HG03135 (cell line): ENCODE measurements around the gene CDK1.
A peak's percentile ranks its signal among the peaks of the same experiment; 100 is the strongest.

Experiments
- ATAC-seq: cut with Tn5 transposase; IDR thresholded peaks from one replicate; pipeline ENCODE4 v1.9.1; 2021; ENCODE audit warnings: mild to moderate bottlenecking, moderate library complexity; ENCODE audit not compliant: unreplicated experiment

CDK1 gene

DNA sequence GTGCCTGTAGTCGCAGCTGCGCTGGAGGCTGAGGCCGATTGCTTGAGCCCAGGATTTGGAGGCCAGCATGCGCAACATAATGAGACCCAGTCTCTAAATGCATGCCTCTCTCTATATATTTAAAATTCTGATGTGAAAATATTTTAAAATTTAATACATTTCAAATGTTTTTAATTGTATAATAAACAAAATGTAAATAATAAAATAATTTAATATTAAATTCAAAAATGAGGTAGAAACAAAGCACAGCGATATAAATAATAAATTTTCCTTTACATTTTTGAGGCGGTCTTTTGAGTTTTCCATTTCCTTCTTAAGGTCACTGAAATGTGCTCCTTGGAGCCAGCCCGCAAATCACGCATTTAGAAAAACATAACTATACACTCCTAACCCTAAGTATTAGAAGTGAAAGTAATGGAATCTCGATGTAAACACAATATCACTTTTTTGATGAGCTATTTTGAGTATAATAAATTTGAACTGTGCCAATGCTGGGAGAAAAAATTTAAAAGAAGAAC is 523 bp upstream of the CDK1 start:
- peak; percentile 5 for ATAC-seq

DNA sequence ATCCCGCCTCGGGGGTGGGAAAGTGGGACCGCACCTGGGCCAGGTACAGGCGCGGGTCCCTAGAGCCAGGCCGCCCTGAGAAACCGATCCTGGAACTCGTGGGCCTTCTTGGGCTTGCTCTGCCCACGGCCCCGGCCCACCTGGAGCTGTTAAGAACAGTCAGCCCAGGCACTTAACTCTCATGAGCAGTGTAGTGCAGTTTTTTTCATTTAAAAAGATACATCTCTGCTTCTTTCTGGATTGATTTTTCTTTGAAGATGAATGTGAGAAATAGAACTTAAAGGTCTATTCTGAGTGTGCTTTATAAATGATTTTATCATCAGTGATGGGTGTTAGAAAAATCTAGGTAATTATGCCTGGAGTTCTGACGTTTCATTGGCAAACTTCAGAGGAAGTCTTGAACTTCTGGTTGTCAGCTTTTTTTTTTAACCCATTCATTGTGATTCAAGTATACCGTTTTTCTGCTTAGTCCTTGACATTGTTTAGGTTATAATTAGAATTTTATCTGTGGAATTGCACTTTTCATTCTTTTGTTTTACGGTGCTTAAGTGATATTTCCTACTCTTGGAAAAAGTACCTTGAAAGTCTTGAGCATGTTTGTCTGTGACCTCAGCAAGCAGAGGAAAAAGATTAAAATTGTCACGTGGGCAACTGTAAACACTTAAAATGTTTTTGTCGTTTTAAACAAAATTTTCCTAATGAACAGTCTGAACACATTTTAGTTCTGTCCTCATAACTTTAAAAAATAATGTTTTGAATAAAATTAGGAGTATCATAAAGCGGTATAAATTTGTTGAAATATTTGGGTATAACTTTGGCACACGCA is 906 bp downstream of the CDK1 start:
- ATAC-seq = peak; percentile 31

DNA sequence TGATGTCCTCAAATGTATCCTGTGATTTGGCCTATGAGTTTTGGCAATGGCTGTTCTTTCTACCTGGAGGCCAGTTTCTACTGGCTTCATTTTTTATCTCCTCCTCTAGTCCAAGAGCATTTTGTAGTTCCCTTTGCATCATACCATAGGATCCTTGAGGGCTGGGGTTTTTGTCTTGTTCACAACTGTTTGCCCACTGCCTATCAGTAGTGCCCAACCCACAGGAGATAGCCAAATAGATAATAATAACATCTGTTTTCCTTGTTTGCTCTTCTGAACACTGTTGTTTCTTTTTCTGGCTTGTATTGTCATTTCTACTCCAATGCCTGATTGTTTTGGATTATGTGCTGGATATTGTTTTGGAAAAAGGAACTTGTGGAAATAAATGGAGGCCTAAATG is 3.4 kb downstream of the CDK1 start:
- ATAC-seq = no peak

DNA sequence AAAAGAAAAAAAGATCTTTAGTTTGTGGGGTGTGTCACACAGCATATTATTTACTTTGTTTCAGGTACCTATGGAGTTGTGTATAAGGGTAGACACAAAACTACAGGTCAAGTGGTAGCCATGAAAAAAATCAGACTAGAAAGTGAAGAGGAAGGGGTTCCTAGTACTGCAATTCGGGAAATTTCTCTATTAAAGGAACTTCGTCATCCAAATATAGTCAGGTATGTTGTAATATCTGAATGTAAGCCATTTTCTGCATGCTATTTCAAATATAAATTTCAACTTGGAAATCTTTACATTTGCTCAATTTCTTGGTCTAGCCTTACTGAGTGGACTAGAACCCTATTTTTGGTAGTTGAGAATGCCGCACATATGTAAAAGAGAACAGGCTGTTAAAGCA is 6.4 kb downstream of the CDK1 start:
- no peak for ATAC-seq

DNA sequence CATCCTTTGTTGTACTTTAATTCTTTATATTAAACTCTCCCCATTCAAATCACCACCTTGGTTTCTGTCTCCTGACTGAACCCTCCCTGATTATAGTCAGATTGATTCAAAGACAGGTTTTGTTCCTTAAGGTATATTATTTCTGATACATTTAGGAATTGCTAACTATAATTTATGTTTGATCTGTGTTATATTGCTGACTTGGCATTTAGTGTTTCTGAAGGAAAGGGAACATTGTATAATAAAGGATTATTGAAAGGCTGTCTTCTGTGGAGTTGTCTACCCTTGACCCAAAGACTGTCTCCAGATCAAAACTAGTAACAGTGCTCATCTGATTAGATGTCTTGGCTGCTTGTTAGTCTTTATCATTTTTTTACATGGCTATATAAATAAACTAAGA is 10.3 kb downstream of the CDK1 start:
- ATAC-seq = no peak

DNA sequence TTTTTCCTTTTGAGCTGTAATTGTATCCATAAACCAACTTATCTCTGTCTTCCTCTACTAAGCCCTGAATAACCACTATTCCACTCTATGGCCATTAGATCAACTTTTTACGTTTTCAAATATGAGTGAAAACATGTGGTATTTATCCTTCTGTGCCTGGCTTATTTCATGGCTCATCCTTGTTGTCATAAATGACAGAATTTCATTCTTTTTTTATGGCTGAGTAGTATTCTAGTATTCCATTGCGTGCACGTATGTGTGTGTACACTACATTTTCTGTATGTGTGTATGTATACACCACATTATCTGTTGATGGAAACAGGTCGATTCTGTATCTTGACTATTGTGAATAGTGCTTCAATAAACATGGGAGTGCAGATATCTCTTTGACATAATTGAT is 11.1 kb downstream of the CDK1 start:
- no peak for ATAC-seq

DNA sequence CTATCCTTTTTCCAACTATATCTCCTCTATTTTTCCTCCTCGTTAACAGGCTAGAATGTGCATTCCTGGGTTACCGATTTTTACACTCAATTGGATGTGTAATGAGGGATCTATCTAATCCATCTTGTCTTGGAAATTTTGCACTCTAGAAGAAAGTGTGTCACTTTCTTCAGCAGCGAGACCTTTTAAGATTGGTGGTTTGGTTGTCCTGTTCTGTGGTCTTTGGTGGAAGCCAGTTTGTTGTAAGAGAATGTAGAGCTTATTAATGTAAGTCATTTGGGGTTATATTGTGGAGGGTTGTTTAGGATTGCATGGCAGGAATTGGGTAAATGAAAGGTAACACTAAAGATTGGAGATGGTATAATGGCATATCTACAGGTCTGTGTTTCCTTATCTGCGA is 16.7 kb downstream of the CDK1 start:
- no peak for ATAC-seq

DNA sequence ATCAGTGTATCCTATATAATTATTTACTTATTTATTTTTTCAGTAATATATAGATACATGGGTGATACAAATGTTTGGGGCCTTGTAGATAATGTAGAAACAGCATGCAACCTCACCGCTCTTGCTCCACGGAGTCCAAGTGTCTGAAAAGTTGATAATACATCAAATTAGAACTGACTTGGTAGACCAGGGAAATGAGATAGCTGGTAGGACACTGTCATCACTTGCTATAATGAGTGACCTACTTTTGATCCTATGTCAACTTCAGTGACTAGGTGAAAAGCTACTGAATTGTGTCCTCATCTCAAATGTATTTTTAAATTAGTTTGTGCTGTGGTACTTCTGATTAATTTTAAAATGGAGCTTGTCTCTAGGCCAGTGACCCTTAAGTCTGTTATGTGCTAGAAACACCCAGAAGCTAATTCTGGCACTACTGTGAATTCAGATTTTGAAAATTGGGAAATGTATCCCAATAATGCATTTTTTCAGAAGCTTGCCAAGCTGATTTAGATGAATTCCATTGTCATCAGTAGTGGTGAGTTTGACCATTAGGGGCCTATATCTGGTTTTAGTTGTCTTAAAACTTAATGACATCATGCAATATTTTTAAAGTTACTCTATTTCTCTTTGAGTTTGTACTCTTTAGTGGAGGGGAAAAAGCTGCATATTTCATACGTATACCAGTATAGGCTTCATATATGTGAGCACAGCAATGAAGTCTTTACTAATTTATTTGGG is 17.4 kb downstream of the CDK1 start:
- ATAC-seq = no peak

DNA sequence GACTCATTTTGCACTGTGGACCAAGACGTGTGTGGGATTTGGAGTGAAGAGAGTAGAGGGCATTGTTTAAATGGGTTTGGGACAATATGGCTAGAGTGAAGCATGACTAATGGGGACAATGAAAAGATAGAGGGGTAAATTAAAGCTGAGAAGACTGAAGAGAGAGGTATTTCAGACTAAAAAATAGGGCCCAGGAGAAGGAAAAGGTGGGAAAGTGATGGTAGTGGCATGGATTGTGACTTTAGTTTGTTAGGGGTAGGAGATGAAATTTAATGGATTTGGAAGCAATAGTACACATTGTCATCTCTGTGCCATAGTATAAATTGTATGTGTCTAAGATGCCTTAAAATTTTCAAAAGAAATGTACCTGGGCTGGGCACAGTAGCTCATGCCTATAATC is 18.2 kb downstream of the CDK1 start:
- ATAC-seq = no peak

DNA sequence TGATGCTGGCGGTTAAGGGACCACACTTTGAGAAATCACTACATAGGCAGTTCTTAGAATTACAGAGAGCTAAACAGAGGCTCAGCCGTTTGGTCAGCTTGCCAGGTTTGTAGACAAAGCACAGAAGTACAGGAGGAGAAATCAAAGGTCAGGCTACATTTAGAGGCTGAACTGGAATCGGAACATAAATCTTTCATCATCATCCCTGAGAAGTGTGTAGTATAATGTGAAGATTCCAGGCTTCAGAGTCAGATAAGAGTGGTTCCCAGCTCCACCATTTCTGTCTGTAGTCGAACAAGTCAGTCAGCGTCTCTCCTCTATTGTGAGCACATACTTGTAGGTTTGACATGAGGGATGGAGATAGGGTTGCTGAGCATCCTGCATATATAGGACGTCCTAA is 18.9 kb downstream of the CDK1 start:
- no peak for ATAC-seq

DNA sequence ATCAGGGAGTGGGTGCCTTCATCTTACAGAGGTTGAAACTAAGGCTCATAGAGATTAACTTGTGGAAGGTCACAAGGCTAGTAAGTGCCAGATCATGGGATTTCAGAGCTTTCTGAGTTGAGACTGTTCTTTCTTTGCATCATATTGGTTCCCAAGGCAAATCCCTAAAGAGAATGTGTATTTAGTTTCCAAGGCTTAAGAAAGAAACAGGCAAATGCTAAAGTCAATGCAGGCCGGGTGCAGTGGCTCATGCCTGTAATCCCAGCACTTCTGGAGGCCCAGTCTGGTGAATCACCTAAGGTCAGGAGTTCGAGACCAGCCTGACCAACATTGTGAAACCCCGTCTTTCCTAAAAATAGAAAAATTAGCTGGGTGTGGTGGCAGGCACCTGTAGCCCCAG is 19.8 kb downstream of the CDK1 start:
- ATAC-seq = no peak

DNA sequence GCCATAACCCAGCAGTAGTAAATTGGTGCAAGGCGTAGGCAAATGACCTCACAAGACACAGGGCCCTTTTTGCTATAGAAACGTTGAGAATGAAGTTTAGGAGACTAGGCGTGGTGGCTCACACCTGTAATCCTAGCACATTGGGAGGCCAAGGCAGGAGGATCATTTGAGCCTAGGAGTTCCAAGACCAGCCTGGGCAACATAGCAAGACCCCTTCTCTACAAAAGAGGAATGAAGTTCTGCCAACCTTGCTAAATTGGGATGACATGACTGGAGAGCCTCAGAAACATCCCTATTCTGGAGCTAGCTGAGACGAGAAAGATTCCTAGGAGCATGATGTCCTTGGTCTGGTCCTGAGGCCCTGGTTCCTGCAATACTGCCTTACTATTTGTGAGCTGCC is 20.6 kb downstream of the CDK1 start:
- no peak for ATAC-seq

DNA sequence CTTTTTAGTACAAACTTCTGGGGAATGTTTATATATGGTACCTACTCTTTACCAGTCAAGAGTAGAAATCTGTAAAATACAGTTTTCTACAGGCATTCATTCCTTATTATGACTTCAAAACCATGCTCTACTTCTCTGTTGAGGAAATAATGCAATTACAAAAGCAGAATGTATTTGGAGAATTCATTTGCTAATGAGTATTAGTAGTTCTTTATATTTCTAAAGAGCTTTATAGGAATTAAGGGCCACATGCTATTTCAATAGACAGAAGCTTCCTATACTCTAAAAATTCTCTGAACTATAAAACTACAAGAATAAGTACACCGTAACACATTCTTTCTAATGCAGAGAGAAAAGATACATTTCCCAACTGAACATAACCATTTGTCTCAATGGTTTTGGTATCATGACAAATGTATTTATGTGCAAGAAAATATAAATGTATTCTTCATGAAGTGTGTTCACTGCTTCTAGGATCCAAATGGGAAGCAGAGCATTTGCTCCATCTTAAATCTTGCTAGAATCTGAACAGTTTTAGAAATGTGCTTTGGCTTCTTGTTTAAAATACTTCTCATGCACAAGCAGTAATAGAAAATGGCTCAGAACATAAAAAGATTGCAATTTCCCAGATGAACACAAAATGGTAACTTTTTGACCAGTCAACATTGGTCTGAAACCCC is 21.8 kb downstream of the CDK1 start:
- no peak for ATAC-seq

DNA sequence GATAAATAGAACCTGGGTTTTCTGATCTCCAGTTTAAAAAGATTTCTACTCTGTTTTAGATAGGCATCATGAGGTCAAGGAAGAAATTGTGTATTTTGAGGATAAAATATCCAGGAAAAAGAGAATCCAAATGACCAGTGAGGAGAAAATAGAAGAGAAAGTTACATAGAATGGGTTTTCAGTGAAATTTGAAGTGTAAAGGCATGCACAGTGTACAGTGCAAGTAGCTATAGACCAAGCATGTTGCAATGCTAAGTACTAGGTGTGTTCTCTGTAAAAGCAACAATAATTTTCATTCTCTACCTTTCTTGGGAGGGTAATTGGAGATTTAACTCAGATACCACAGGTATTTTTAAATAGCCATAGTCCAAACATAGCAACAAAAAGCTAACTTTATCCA is 22.6 kb downstream of the CDK1 start:
- ATAC-seq = no peak

DNA sequence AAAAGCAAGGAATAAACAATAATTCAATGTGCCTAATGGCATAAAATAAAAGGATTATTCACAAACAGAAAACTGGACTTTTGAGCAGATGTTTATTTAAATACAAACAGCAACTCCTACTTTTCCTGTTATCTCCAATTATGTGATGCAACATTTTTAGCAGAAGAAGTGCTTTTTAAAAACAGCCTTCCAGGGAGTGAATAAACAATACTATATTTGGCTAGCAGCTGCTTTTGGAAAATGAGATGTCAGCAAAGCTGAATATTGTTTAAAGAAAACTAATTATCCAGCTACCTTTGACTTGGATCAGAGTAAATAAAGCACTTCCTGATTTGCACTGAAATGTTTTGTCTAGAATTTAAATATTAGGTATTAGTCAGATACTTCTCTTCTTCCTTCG is 23.2 kb downstream of the CDK1 start:
- ATAC-seq = no peak

DNA sequence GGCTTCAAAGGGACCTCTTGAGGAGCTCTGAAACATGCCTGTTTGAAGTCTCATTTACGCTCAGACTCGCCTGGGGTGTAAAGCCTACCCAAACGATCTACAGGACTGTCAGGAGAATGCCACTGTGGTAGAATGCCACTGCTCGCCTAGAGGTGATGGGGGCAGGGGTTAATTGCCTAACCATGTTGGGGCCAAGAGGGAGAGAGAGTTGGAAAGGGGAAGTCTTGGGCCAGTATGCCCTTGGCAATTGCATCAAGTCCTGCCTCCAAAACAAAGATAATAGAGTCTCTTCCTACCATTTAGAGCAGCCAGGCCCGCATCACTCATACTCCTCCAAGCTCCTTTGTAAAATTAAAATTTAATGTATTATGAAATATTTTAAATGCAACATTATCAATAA is 25.2 kb downstream of the CDK1 start:
- no peak for ATAC-seq

DNA sequence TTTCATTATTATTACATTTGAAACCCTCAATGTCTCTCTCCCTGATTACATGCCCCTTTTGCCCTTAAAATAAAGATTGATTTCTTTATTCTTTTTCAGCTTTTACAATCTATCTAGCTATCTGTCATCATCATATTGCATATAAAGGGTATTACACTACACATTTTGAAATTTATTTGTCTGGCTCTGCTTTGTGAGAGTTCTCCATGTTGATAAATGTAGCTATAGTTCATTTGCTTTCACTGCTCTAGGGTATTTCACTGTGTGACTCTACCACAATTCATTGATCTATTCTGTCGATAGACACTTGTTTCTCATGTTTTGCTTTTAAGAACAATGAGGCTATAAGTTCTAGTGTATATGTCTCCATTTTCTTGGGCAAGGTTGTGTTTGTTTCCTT is 25.6 kb downstream of the CDK1 start:
- no peak for ATAC-seq

DNA sequence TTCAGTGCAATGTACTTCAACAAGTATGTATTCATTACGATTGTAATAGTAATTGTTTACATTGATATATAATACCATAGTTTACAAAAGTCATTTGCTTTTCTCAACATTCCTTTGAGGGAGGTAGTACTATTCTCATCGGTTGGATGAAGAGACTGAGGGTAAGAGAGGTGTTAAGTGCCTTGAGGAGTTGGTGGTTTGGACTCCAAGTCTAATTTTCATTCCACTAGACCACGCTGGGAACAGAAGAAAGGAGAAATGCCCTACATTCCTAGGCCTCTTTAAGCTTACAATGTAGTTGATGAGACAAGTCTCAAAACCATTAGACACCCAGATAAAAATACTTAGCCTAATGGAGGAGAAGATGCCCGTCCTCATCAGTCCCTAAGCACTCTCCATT is 28.6 kb downstream of the CDK1 start:
- no peak for ATAC-seq

DNA sequence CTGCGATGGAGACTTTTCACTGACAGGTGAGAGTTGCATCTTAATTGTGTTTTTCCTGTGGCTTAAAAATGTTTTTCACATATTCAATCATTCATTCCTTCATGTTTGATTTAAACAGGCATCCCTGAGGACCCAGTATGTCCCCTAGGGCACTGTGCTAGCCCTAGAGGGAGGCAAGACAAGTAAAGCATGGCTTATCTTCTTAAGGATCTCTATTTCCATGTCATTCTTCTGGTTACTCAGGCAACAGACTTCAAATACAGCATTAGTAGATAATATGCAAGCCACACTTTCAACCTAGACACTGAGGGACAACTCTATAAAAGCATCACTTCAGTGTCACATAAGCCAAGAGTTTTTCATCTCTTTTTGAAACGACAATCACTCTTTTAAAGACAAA is 29.2 kb downstream of the CDK1 start:
- no peak for ATAC-seq

DNA sequence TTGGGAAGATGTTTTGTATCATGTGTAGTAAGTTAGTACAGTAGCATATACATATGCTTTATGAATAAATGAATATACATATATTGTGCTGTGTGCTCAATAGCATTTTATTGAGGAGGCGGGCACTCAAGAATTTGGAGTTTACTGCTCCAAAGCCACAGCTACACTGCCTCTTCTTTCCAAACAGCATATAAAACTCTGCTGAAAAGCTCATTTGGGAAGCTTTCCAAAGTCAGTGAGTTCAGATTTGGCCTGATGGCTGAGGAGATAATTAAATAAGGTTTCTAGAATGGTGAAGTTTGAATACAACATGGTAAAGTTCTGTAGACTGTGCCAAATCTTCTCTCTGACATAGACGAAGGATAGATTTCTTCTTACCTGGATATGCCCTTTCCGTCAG is 29.8 kb downstream of the CDK1 start:
- no peak for ATAC-seq

DNA sequence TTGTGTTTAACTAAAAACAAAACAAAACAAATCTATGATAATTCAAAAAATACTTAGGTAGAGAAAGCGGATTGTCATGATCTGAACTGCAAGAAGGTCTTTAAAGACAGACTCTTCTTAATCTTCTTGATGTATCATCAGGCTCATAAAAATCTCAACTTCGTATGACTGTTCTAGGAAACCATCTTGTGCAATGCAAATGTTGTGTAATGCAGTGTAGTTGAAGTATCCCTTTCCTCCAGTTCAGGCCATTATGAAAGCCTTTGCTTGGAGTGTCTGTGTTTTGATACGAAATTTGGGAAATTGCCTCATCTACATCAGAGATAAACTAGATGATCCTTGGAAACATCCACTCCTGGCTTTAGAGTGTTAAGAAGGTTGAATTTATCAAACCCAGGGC is 30.9 kb downstream of the CDK1 start:
- no peak for ATAC-seq
